Loucy (cell line): Measurements from ENCODE around the gene PPP4C.

ENCODE experiments used
- CTCF ChIP-seq: fragments of 200-600 bp; sonication (generic); conservative IDR thresholded peaks from 2 replicates; pipeline ENCODE4 v1.5.1; 2014; ENCODE audit warnings: mild to moderate bottlenecking, antibody characterized with exemption, low read length
- EZH2phosphoT487 ChIP-seq: fragments of 200-600 bp; IDR thresholded peaks from 2 replicates; pipeline ENCODE4 v1.6.1; 2018; ENCODE audit warnings: antibody characterized with exemption, mild to moderate bottlenecking, moderate library complexity, borderline replicate concordance

- no peak for TF ChIP-seq CTCF
- TF ChIP-seq EZH2phosphoT487, result no peak
Observed at GRCh38 chr16:30108059-30108850, 32.5 kb downstream of the PPP4C start.
